WI38 (cell line): Measurements from ENCODE around the gene RBPMS2.

Source experiments
- H3K4me3 ChIP-seq: 2 replicates; pipeline ENCODE4 v1.5.1; 2011; ENCODE audit warnings: low read depth, mild to moderate bottlenecking, control low read depth, low read length
- TF ChIP-seq, protein P1 (sequence below): IDR thresholded peaks from 2 replicates; pipeline ENCODE4 v1.5.1; 2012; ENCODE audit warnings: low read depth, mild to moderate bottlenecking, control low read depth, low read length

RBPMS2 gene

DNA sequence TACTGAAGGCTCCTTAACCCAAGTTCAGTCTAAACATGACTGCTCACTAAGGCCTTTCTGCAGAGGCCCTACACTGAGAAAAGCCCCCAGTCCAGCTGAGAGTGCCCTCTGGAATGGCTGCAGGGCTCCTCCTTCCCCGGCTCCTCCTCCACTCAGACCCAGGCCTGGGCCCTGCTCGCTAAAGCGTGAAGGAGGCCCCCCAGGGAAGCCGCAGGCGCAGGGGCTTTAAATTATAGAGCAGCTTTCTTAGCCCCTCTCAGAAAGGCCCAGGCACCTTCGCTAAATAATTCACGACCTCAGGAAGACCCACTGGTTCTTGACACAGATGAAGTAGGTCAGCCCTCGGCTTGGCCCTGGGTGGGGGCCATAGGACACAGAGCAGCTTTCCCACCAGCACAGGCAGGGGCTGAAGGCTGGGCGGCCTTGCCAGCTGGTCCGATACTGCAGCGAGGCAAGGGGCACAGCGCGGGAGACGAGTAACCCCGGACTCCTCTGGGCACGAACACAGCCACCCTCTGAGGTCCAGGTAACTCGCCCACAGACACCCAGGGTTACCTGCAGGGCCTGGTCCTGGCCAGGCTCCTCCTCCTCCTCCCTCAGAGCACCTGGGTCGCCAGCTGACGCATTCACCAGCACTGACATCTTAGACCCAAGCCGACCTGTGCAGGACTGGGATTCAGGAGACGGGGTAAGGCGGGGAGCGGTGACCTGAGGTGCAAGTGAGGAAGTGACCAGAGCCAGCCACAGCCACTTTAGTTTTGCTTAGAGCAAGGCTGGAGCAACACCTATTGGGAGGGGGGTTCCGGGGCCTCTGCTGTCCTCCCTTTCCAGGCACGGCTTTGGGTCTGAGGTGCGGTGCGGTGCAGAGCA is 36.9 kb downstream of the RBPMS2 start:
- no peak overlapping the region for H3K4me3 ChIP-seq
- TF ChIP-seq, protein P1, sequence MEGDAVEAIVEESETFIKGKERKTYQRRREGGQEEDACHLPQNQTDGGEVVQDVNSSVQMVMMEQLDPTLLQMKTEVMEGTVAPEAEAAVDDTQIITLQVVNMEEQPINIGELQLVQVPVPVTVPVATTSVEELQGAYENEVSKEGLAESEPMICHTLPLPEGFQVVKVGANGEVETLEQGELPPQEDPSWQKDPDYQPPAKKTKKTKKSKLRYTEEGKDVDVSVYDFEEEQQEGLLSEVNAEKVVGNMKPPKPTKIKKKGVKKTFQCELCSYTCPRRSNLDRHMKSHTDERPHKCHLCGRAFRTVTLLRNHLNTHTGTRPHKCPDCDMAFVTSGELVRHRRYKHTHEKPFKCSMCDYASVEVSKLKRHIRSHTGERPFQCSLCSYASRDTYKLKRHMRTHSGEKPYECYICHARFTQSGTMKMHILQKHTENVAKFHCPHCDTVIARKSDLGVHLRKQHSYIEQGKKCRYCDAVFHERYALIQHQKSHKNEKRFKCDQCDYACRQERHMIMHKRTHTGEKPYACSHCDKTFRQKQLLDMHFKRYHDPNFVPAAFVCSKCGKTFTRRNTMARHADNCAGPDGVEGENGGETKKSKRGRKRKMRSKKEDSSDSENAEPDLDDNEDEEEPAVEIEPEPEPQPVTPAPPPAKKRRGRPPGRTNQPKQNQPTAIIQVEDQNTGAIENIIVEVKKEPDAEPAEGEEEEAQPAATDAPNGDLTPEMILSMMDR = no peak

DNA sequence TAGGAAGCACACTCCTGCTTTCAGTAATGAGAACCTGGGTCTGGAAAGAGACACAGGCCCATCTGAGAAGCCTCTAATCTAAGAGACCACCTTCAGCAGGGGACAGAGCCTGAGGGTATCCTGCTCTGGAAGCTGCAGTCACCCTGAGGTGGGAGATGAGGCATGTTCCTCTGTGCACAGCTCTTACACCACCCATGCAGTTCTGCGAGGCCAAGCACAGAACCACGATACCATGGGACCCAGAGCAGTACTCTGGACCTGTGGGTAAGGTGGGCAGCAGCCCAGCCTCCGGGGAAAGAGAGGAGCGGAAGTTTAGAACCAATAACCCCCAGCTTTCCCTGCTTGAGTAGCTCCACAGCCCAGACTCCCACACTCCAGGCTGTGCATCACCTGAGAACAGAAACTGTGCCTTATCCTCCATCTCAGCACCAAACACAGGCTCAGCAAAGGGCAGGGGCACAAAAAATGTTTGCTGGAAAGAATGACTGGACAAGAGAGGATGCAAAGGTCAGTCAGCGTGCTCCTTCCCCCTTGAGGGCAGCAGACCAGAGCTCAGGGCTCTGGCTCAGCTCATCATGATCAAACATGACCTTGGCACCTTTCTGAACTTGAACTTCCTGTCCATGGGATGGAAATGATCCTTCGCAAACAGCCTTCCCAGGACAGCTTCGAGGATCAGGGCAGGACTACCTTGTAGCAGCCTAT is 43.1 kb downstream of the RBPMS2 start:
- H3K4me3 ChIP-seq = no peak overlapping the region
- TF ChIP-seq, protein P1 = no peak

DNA sequence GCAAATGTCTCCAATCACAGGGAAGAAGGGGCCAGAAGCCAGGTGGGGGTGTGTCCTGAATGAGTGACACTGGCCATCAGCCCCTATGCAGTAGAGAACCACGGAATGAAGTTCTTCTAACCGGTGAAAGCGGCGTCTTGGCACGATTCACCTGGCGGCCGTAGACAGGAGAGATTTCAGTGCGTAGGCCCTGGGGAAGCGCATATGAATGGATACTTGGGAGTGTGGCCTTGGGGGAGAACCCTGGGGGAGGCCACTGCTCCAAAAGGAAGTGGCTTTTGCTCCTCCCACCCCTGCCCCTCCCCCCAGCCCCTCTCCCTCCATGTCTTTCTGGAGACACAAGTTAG is 43.6 kb downstream of the RBPMS2 start:
- no peak overlapping the region for H3K4me3 ChIP-seq
- TF ChIP-seq, protein P1 = no peak

DNA sequence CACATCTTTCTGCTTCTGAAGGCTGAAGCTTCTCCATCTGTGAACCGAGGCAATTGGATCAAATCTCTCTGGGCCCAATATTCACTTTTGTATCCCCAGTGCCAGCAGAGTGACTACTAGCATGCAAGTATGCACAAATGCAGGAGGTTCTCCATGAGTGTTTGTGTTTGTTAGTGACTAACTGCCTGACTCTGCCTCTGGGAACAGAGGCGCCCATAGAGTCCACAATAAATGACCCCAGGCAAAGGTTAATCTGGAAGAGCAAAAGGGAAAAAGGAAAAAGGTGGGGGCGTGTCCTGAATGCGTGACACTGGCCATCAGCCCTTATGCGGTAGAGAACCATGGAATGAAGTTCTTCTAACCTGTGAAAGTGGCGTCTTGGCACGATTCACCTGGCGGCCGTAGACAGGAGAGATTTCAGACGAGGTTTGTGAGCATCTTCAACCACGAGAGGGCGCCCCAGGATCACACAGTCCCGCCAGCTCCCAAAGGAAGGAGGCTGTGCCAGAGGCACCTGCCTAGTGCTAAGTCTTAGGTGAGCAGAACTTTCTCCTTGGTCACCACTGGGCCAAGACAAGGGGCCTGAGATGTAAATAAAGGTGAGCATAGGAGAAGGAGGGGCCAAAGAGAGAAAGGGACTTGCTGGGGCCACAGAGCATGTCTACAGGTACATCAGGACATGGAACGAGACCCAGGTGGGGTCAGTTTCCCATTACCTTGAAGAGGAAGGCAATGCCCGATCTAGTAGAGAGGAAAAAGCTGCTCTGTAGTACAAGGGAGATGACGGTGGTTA is 44.2 kb downstream of the RBPMS2 start:
- no peak overlapping the region for H3K4me3 ChIP-seq
- TF ChIP-seq, protein P1 = peak; percentile 78

DNA sequence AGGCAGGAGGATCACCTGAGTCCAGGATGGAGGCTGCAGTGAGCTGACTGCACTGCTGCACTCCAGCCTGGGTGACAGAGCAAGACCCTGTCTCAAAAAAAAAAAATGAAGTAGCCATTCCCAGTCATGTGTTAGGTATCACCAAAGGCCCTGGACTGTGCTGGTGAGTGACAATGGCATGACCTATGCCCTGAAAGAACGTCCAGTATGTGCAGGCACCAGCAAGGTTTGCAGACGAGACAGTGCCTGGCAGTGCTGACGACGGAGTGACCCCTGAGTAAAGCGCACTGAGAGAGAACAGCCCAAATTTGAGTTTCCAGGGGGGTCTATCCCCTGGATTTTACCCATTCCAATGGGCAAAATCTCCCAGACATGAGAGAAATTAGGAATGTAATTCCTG is 45.2 kb downstream of the RBPMS2 start:
- H3K4me3 ChIP-seq = no peak overlapping the region
- TF ChIP-seq, protein P1 = no peak

DNA sequence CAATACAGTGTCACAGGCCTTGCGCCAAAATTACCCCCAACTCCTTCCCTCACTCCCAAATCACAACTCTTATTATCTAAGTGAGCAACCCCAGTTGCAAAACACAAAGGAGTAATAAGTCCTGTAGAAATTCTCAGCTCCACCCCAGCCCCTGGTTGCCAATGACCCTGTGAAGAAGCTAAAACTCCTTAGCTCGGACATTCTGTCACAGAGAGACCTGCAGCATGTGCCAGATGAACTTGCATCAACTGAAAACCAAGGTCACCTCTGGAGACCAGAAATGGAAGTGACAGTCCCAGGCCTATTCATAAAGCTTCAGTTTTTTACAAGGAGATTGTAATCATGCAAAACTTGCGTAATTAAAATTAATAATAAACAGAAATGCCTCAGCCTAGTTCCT is 55.2 kb downstream of the RBPMS2 start:
- H3K4me3 ChIP-seq = no peak overlapping the region
- TF ChIP-seq, protein P1 = no peak
